HG02943 (cell line): ENCODE data around the gene MED27.

Experiments used
- ATAC-seq: cut with Tn5 transposase; IDR thresholded peaks from one replicate; pipeline ENCODE4 v1.9.1; 2021; ENCODE audit warnings: mild to moderate bottlenecking, low read depth, moderate library complexity; ENCODE audit not compliant: unreplicated experiment

MED27 gene

GRCh38 chr9:131841765-131842318 is 237.8 kb downstream of the MED27 start:
- no peak for ATAC-seq

- ATAC-seq = no peak
Measured at GRCh38 chr9:131840751-131841702, 238.6 kb downstream of the MED27 start.

- no peak for ATAC-seq
Measured at GRCh38 chr9:131840220-131840619, 239.4 kb downstream of the MED27 start.

- ATAC-seq = no peak
Measured at GRCh38 chr9:131839281-131840084, 240.2 kb downstream of the MED27 start.

GRCh38 chr9:131838530-131839280 is 241.0 kb downstream of the MED27 start:
- no peak for ATAC-seq

GRCh38 chr9:131837836-131838235 is 241.8 kb downstream of the MED27 start:
- ATAC-seq = no peak

GRCh38 chr9:131837316-131837715 is 242.4 kb downstream of the MED27 start:
- ATAC-seq = no peak

- no peak for ATAC-seq
Measured at GRCh38 chr9:131836607-131837315, 242.9 kb downstream of the MED27 start.

- ATAC-seq = no peak
Measured at GRCh38 chr9:131836021-131836420, 243.6 kb downstream of the MED27 start.

- ATAC-seq = no peak
Measured at GRCh38 chr9:131835151-131835910, 244.3 kb downstream of the MED27 start.

GRCh38 chr9:131834721-131835120 is 244.9 kb downstream of the MED27 start:
- ATAC-seq = no peak

- no peak for ATAC-seq
Measured at GRCh38 chr9:131833906-131834305, 245.8 kb downstream of the MED27 start.

- no peak for ATAC-seq
Measured at GRCh38 chr9:131833083-131833482, 246.6 kb downstream of the MED27 start.

- no peak for ATAC-seq
Measured at GRCh38 chr9:131831380-131832165, 248.1 kb downstream of the MED27 start.

GRCh38 chr9:131827821-131828369 is 251.8 kb downstream of the MED27 start:
- no peak for ATAC-seq

GRCh38 chr9:131826966-131827525 is 252.6 kb downstream of the MED27 start:
- ATAC-seq = no peak

GRCh38 chr9:131826053-131826452 is 253.6 kb downstream of the MED27 start:
- no peak for ATAC-seq
